ENCODE data around the gene FUNDC1.

FUNDC1 gene

DNA sequence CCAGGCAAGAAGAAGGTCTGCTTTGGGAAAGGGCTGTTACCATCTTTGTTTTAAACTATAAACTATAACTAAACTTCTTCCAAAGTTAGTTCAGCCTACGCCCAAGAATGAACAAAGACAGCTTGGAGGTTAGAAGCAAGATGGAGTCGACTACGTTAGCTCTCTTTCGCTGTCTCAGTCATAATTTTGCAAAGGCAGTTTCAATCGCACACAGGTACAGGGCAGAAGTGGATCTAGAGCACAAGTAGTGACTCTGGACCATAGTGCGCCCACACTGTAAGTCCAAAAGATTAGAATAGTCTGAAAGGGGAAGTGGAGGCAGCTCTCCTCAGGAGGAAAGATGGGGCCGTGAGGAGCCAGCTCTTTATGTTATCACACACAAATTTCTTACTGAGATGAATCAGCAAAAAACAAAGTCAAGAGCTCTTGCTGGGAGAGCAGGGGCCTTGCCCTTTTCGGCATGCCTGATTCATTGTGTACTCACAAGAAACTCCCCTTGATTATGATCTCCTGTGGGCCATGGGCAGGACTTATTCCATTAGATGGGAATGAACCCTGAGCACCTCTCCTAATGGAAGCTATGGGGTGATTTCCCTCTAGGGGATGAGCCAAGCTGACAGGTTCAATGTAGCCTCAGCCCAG is 58.6 kb downstream of the FUNDC1 start:
- Histone ChIP-seq H3K4me3 (ENCODE audit: insufficient read depth, low read depth, low read length) (no peak overlapping the region), H3K27me3 (ENCODE audit: control insufficient read depth, insufficient read depth, low read length, poor library complexity, severe bottlenecking) (no peaks in the 10 kb centered on the region), H3K36me3 (ENCODE audit: control insufficient read depth, insufficient read depth, low read length) (no peaks in the 10 kb centered on the region), H3K4me1 (ENCODE audit: control insufficient read depth, insufficient read depth, low read length) (no peaks in the 10 kb centered on the region), H3K9me3 (ENCODE audit: control insufficient read depth, low read length) (no peaks in the 10 kb centered on the region), H3K27ac (ENCODE audit: insufficient read depth, low read depth, low read length, poor library complexity, severe bottlenecking) (no peak overlapping the region)
- WGBS, 2 experiments, result 96 to 97% methylated on average over 8 of the region's 8 CpGs

DNA sequence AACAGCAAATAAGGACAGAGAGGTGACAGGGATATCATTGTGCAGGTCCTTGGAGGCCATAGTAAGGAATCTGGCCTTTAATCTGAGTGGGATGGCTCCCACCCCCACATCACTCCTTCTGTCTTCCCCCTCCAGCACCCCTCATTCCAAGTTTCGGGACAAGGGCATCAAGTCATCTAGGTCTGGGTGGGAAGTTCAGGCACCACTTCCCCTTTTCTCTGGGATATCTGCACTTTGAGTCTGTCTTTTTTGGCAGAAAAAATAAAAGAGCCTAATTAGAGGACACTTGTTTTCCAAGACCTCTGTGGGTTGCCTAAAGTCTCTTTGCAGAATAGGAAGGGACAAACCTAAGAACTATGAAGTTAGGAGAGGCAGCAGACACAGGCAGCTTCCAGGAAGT is 60.1 kb downstream of the FUNDC1 start:
- no peak overlapping the region for H3K27ac ChIP-seq (ENCODE audit: insufficient read depth, low read depth, low read length, poor library complexity, severe bottlenecking)
- no peaks in the 10 kb centered on the region for H3K36me3 ChIP-seq (ENCODE audit: control insufficient read depth, insufficient read depth, low read length)
- no peak overlapping the region for H3K4me3 ChIP-seq (ENCODE audit: insufficient read depth, low read depth, low read length)
- H3K4me1 ChIP-seq (ENCODE audit: control insufficient read depth, insufficient read depth, low read length), result no peaks in the 10 kb centered on the region
- 100% methylated on average over 1 of the region's 1 CpG for WGBS, 2 experiments
- no peaks in the 10 kb centered on the region for H3K9me3 ChIP-seq (ENCODE audit: control insufficient read depth, low read length)
- no peaks in the 10 kb centered on the region for H3K27me3 ChIP-seq (ENCODE audit: control insufficient read depth, insufficient read depth, low read length, poor library complexity, severe bottlenecking)

DNA sequence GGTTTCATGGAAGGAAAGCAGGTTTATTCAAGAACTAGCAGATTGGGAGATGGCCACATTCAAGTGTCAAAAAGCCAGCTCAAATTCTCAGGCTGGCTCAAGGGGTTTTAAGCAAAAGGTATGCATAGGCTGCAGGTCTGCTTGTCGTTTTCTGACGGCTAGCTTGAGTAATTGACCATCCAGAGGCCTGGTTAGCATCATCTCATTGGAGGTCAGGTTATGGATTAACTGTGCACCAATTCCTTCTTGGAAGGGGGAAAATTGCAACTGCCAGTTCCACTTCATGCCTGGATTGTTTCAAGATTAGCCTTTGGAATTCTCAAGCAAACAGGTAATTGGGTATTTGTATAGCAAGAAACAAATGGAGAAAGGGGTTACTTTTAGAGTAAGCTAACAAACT is 62.1 kb downstream of the FUNDC1 start:
- 86 to 88% methylated on average over 2 of the region's 2 CpGs for WGBS, 2 experiments
- Histone ChIP-seq H3K4me3 (ENCODE audit: insufficient read depth, low read depth, low read length) (no peak overlapping the region), H3K4me1 (ENCODE audit: control insufficient read depth, insufficient read depth, low read length) (no peaks in the 10 kb centered on the region), H3K27me3 (ENCODE audit: control insufficient read depth, insufficient read depth, low read length, poor library complexity, severe bottlenecking) (no peaks in the 10 kb centered on the region), H3K27ac (ENCODE audit: insufficient read depth, low read depth, low read length, poor library complexity, severe bottlenecking) (no peak overlapping the region), H3K9me3 (ENCODE audit: control insufficient read depth, low read length) (no peaks in the 10 kb centered on the region), H3K36me3 (ENCODE audit: control insufficient read depth, insufficient read depth, low read length) (no peaks in the 10 kb centered on the region)

DNA sequence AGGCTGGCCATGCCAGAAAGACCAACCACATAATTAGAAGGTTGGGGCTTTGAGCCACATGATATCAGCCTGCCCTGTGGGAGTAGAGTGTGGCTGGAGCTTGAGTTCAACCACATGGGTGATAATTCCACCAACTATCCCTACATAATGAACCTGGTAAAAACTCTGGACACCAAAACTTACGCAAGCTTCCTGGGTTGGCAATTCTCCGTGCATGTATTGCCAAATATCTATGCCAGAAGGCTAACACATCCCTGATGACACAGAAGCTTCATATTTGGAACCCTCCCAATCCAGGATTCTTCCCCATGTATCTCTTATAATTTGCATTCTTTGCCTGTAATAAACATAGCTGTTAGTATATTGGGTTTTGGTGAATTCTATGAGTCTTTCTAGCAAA is 68.2 kb downstream of the FUNDC1 start:
- Histone ChIP-seq H3K4me3 (ENCODE audit: insufficient read depth, low read depth, low read length) (no peak overlapping the region), H3K27ac (ENCODE audit: insufficient read depth, low read depth, low read length, poor library complexity, severe bottlenecking) (no peak overlapping the region), H3K36me3 (ENCODE audit: control insufficient read depth, insufficient read depth, low read length) (no peaks in the 10 kb centered on the region), H3K9me3 (ENCODE audit: control insufficient read depth, low read length) (no peaks in the 10 kb centered on the region), H3K4me1 (ENCODE audit: control insufficient read depth, insufficient read depth, low read length) (no peaks in the 10 kb centered on the region), H3K27me3 (ENCODE audit: control insufficient read depth, insufficient read depth, low read length, poor library complexity, severe bottlenecking) (no peaks in the 10 kb centered on the region)
- WGBS, 2 experiments, result 81 to 100% methylated on average over 2 of the region's 2 CpGs
